ENCODE data around the gene H3-3A. TPM values are rescaled to one million over a fixed set of nuclear protein-coding genes. Genes with fewer than 3 reads are reported as not detected.

H3-3A gene
- total RNA-seq, 4 donors from 2014 or later = 309 to 383 (median 364) TPM

- 28 to 56% methylated on average over 2 of the region's 2 CpGs for WGBS, 2 donors (ENCODE audit: low coverage in 1 of 2)
Measured at GRCh38 chr1:226026833-226027232, 35.7 kb upstream of the H3-3A start.

GRCh38 chr1:226027538-226028217 is 34.8 kb upstream of the H3-3A start:
- 88% methylated on average over 3 of the region's 5 CpGs; no CpG with 5 or more reads in 1 of the 2 donors for WGBS, 2 donors (ENCODE audit: low coverage in 1 of 2)
- TF ChIP-seq POLR2AphosphoS5 (IDR thresholded peaks at IDR 0.05) (no peak), EP300 (IDR thresholded peaks at IDR 0.05) (no peak), POLR2A (IDR thresholded peaks at IDR 0.05) (no peak), CTCF (IDR thresholded peaks at IDR 0.05) (no peak)
- no peaks in the 10 kb centered on the region for H3K9me3 ChIP-seq
- no peaks in the 10 kb centered on the region for H3K4me1 ChIP-seq
- no peaks in the 10 kb centered on the region for H3K36me3 ChIP-seq
- no peaks in the 10 kb centered on the region for H3K27me3 ChIP-seq
- no peak overlapping the region for H3K27ac ChIP-seq
- ATAC-seq = no peak
- no peak overlapping the region for H3K4me3 ChIP-seq

More at GRCh38 chr1:226026833-226027232, 35.7 kb upstream of the H3-3A start:
- no peak overlapping the region for H3K27ac ChIP-seq
- no peaks in the 10 kb centered on the region for H3K27me3 ChIP-seq
- TF ChIP-seq EP300 (IDR thresholded peaks at IDR 0.05) (no peak), CTCF (IDR thresholded peaks at IDR 0.05) (no peak), POLR2AphosphoS5 (IDR thresholded peaks at IDR 0.05) (no peak), POLR2A (IDR thresholded peaks at IDR 0.05) (no peak)
- no peak for ATAC-seq
- no peaks in the 10 kb centered on the region for H3K36me3 ChIP-seq
- H3K4me3 ChIP-seq = no peak overlapping the region
- no peaks in the 10 kb centered on the region for H3K9me3 ChIP-seq
- H3K4me1 ChIP-seq = no peaks in the 10 kb centered on the region

GRCh38 chr1:226029093-226029496 is 33.4 kb upstream of the H3-3A start:
- ATAC-seq = no peak
- H3K9me3 ChIP-seq = no peaks in the 10 kb centered on the region
- TF ChIP-seq EP300 (IDR thresholded peaks at IDR 0.05) = no peak
- TF ChIP-seq POLR2AphosphoS5 (IDR thresholded peaks at IDR 0.05) = no peak
- TF ChIP-seq CTCF (IDR thresholded peaks at IDR 0.05) = no peak
- no peak for TF ChIP-seq POLR2A (IDR thresholded peaks at IDR 0.05)
- H3K36me3 ChIP-seq = no peaks in the 10 kb centered on the region
- H3K4me3 ChIP-seq = no peak overlapping the region
- 72 to 87% methylated on average over 3 to 7 of the region's 7 CpGs for WGBS, 2 donors (ENCODE audit: low coverage in 1 of 2)
- no peak overlapping the region for H3K27ac ChIP-seq
- no peaks in the 10 kb centered on the region for H3K27me3 ChIP-seq
- peaks cover 0 to 5% (median 0%) of the 10 kb centered on the region in 3 donors for H3K4me1 ChIP-seq

GRCh38 chr1:226029568-226030225 is 32.8 kb upstream of the H3-3A start:
- Histone ChIP-seq H3K4me3 (no peak overlapping the region), H3K9me3 (no peaks in the 10 kb centered on the region), H3K27me3 (no peaks in the 10 kb centered on the region), H3K27ac (no peak overlapping the region), H3K4me1 (peaks cover 0 to 11% (median 0%) of the 10 kb centered on the region in 3 donors), H3K36me3 (no peaks in the 10 kb centered on the region)
- 88 to 90% methylated on average over 2 to 6 of the region's 7 CpGs for WGBS, 2 donors (ENCODE audit: low coverage in 1 of 2)
- TF ChIP-seq POLR2AphosphoS5 (IDR thresholded peaks at IDR 0.05) = no peak
- no peak for TF ChIP-seq EP300 (IDR thresholded peaks at IDR 0.05)
- TF ChIP-seq CTCF (IDR thresholded peaks at IDR 0.05) = no peak
- no peak for TF ChIP-seq POLR2A (IDR thresholded peaks at IDR 0.05)
- no peak for ATAC-seq
